HG02885 (cell line): Measurements from ENCODE around the gene PVALEF.

Experiments
- ATAC-seq: cut with Tn5 transposase; IDR thresholded peaks from one replicate; pipeline ENCODE4 v1.9.1; 2021; ENCODE audit warnings: mild to moderate bottlenecking; ENCODE audit not compliant: unreplicated experiment, poor library complexity

The PVALEF gene

DNA sequence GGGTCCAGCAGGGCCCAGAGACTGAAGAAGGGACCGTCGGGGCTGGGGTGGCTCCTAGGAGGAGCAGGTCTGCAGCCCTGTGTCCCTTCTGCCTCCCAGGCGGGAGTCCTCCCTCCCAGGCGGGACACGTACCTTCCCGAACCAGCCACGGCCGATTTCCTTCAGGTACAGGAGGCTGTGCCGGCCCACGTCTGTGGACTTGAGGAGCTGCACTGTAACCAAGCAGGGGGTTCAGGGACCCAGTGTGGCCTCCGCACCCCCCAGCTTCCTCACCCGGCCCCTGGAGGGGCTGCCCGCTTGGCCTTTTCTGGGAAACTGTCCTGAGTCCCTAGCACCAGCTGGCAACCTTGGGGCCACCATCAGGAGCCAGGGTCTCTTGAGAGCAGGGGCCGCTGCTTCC, 37.0 kb upstream of the PVALEF start:
- no peak for ATAC-seq

DNA sequence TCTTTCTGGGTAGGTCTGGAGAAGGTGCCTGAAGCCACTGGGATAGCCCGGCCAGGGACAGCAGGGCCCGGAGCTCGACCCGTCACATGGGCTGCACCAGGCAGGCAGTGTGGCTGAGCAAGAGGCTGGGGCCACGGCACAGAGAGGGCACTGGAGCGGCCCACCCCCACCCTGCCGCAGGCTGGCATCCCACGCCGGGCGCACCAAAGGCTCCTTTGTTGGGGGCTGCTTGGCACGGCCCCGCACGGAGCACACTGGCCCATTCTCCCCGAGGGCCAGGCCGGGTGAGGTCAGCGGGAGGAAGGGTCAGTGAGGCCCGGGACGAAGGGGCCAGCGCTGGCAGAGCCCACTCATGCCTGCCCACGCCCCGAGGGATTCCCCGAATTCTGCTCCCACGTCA, 36.5 kb upstream of the PVALEF start:
- no peak for ATAC-seq

DNA sequence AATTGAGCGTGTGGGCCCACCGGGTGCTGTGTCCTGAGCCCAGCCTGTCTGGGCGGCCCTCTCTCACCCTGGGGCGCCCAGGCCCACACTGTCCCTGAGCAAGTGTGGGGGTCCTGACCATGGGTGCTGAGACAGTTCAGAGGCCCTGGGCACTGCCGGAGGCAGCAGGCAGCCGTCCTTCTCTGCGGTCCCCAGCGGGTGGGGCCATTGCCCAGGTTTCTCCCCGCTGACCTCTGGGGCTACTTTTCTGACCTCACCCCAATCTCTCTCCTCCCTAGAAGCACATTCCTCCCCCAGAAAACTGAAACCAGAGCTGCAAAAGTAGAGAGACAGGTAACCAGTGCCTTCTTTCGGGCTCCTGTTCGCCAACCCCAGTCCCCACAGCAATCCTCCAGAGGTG, 36.0 kb upstream of the PVALEF start:
- no peak for ATAC-seq

DNA sequence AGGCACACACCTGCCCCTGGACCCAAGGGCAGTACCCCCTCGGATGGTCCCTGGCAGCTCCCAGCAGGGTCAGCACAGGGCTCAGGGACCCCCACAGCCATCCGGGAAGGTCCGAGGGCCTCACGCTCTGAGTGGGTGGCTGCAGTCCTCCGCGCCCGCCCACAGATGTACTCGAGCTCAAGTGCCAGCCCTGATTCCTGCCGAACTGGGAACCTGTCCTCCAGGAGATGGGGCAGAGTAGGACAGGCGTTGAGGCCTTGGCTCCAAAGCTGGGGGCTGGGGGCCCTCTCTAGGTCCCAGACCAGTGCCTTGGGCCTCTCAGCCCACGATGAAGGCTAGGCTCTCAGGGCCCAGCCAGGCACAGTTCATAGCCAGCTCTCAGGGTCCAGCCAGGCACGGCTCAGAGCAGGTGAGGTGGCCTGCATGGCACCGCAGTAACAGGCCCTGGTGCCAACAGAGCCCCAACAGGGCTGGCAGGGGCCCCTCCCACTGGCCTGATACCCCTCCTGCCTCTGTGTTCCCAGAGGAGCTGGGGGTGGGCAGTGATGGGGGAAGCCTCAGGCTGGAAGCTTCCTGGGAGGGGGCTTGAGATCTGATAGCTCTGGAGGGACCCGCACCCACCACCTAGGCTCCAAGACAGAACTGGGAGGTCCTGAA, 35.5 kb upstream of the PVALEF start:
- no peak for ATAC-seq

DNA sequence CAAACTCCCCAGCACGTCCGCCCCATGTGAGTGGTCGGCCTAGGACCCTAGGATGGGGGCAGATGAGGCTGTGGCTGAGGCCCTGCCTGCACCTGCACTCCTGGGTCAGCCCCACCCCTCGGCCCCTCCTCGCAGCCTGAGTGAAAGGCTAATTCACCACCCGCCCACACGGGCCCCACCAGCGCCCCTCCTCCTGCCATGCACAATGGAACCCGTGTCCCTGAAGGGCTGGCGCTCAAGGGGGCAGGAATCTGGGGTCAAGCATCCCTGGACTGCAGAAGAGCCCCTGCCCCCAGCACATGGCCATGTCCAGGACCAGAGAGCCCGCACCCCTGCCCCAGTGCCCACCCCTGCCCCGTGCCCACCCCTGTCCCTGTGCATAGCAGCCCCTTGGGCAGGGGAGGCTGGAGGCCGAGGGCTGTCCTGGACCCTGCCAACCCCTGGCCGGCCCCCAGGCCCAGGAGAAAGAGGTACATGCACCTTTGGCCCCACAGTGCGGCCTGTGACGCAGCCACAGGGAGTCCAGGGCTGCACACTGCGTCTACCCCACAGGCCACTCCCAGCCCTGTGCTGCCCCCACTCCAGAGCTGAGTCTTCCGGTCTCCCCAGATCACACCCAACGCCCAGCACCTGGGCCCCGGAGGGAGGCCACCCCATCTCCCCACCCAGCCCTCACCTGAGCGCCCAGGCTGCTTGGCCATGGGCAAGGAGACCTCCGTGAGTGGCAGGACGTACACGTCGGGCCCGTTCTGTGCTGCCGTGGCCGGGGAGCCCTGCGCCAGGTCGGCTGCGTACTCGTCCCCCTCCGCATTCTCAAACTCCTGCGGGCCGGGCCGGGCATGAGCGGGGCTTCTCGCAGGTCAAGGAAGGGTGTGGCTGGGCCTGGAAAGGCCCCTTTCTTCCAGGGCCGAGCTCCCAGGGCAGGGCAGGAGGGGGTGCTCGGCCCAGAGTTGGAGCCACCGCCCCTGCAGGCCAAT, 34.6 kb upstream of the PVALEF start:
- ATAC-seq: no peak

DNA sequence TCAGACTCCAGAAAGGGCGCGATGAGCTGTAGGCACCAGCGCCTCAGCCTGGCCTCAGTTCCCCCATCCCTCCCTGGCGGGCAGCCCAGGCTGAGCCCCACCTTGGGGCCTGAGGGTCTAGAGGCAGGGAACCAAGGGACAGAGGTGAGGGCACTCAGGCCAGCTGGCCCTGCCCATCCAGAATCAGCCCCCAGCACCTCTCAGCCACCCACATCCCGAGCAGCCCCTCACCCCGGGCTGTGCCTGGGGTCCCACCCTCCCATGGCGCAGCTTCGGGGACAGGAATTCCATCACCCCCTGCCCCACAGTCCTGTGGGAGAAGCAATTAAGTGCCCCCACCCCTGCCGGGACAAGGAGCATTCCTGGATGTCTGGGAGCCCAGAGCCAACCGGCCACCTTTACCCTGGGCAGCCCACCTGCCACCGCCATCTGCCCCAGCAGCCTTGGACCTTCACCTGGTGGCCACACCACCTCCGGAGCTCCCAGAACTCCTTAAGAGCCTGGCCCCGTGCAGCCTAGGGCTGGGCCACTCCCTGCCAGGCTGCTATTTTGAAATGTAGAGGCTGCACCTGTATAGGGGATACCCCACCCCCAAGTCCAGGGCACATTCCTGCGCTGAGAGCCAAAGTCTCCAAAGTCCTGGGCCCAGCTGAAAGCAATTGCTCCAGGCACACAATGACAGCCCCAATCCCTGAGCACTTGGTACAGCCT, 33.7 kb upstream of the PVALEF start:
- ATAC-seq: no peak

DNA sequence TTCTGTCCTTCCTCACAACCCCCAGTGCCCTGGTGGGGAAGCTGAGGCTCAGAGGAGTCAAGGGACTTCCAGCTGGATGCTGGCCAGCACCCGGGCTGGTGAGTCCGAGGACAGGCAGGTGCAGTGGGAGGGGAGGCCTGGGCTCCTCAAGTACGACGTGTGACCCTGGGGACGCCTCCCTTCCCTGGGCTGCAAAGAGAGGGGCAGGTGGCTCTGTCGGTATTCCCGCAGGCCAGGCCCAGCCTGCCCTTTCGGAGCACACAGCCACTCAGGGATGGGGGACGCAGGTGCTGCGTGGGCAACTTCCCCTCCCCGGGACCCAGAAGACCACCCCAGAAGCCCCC, 33.1 kb upstream of the PVALEF start:
- no peak for ATAC-seq

DNA sequence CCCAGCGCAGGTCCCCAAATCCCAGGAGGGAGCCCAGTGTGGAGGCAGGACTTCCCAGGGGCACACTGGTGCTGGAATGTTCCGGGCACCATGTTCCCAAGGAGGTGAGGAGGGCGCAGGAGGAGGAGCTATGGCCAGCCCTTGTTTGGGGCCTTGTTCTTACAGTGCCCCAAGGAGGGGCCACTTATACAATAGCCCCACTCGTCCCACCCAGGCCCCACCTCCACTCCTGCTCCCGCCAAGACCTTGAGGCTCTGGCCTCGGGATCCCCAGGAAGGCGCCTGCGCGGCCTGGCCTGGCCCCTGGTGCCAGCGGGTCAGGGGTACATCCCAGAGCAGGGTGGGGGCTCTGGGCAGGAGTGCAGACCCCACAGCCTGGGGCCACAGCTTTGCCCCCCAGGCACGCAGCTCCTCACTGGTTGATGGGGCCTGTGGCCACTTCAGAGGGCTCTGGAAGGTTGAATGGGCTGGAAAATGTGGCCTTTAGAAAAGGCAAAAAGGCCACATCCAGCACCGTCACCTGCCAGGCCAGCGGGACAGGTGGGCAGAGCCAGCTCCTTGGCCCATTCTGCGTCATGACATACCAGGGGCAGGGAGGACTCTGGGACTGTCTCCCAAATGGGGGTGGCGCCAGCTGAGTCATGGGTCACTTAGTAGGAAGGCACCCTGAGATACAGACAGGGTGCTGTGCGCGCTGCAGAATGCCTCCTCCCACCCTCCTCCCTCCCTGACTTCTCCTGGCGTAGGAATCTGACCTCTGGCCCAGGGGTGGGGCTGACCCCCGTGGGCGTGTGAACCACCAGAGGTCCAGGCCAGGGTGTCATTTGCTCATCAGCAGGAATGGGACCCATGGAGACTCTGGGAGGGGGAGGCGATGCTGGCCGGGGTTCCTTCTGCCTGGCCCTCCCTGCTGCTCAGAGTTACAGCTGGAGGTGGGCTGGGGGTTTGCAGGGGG, 32.3 kb upstream of the PVALEF start:
- no peak for ATAC-seq

DNA sequence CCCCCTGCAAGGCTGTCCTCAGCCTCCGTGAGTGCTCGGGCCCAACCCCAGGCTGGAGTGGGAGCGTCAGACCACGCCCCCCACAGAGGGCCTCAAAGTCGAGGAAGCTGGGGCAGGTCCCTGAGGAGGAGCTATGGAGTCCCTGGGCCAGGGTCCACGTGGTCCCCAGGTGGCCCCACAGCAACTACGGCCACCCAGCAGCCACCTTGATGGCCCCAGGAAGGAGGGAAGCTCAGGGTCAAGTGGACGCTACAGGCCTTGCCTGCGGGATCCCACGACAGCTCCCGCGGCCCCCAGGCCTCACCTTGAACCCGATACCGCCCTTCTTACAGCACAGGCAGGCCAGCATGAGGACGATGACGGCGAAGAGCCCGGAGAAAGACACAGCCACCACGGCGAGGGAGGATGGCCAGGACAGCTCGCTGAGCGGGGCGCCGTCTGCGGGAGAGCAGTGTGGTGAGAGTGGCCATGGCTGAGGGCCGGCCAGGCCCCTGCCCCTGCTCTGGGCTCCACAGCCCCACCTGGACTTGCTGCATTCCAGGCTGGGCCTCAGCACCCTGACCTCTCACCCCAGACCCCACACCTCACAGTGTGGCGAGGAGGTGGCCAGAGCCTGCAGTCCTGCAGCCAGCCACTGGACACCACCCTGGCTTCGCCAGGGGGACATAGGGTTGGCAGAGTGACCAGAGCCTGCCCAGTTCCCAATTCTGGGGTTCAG, 31.1 kb upstream of the PVALEF start:
- no peak for ATAC-seq

DNA sequence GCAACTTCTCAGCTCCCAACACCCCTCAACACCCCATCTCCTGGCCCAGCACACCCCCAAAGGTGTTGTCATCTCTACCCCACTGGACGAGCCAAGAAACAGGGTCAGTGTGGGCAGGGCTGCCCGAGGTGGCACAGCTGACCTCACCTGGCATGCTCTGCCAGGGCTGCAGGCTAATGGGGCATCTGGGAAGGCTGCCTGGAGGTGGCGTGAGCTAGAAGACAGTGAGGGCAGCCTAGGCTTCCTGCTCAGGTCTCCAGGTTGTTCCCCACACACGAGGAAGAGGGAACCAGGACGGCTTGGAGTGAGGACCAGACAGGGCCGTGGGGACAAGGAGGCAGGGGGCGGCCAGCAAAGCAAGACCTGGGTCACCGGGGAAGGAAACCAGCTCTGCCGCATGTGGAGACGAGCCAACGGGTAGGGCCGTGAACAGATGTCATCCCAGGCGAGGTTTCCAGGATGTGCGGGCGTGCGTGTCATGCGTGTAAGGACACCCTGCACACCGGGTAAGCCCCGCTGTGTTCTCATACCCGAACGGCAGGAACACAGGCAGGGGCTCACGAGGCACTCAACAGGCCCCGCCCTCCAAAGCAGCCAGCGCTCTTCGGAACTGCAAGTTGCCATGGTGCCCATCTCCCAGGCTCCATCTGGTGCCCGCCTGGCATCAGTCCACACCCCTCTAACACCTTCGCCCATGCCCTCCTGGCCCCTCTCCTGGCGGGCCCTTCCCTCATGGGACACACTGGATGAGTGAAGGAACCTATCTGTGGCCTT, 29.6 kb upstream of the PVALEF start:
- ATAC-seq: no peak

DNA sequence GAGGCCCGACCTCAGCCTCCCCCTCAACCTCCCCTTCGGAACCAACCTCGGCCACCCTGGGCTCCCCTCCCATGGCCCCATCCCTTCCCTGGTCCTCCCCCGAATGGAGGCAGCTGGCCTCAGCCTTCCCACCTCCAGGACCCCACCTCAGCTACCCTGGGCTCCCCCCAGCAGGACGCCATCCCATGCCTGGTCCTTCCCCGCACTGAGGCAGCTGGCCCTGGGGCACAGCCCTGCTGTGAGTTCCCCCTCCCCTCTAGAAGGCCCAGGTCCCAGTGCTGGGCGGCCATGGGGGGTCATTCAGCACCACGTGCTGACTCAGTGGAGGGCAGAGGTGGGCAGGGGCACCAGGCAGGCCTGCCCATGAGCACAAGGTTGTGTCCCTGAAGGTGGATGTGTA, 28.9 kb upstream of the PVALEF start:
- ATAC-seq: no peak

DNA sequence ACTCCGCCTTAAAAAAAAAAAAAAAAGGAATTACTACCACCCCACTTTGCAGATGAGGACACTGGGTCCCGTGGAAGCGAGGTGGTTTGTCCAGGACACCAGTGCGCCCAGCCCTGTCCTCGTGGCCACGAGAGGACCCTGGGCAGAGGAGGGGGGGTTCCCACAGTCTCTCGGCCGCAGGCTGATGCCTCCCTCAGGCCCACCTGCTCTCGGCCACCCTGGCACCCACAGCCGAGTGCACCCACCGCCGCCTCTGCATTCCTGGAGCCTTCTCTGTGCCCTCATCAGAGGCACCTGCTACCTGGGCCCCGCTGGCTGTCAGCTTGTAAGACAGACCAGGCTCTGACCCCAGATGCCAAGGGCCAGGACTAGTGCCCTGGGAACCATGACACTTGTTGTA, 28.1 kb upstream of the PVALEF start:
- ATAC-seq: no peak

DNA sequence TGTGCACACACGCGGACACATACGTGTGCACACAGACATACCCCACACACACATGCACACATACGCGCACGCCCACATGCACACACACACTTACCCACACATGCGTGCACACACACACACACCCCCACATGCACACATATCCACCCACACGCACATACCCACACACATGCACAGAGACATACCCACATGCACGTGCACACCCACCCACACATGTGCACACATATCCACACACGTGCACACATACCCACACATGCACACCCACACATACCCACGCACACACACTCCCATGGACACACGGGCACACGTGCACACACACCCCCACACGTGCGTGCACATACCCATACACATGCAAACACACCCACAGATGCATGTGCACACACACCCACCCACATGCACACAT, 27.2 kb upstream of the PVALEF start:
- ATAC-seq: no peak

DNA sequence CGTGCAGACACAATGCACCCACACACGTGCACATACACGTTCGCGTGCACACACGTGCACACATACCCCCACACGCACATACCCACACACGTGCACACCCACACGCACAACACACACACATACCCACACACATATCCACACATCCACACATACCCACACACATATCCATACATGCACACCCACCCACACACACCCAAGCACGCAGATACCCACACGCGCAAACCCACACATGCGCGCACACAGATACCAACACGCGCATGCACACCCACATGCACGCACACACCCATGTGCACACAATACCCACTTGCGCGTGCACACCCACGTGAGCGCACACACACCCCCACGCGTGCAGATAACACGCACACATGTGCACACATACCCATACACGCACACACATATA, 26.8 kb upstream of the PVALEF start:
- no peak for ATAC-seq

DNA sequence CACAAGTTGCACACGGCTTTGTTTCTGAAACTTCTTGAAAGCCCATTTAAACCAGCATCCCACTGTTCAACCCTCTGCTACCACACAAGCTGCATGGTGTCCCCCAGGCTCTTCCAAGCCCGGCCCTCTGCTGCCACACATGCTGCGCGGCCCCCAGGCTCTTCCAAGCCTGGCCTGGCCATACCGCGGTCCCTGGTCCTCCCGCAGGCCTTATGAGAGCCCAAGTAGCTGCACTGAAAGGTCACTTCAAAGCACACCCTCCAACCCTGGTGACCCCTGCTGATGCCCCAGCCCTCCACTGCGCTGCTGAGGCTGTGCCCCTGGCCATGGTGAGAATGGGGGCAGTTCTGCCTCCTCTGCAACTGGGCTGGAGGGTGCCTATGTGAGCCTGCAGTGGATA, 25.9 kb upstream of the PVALEF start:
- ATAC-seq: no peak

DNA sequence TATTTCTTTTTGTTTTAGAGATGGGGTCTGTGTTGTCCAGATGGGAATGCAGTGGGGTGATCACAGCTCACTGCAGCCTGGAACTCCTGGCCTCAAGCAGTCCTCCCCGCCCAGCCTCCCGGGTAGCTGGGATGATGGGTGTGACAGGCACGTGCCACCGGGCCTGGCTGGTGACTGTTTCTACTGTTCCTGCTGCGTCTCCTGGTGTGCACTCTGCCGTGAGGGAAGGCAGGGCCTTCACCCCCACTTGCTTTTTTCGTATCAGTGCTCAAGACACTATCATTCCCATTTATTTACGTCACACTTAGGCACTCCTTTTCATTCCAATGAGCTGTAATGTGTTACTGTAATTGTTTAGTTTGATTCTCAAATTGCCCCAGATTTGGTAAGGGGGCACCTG, 25.3 kb upstream of the PVALEF start:
- no peak for ATAC-seq

DNA sequence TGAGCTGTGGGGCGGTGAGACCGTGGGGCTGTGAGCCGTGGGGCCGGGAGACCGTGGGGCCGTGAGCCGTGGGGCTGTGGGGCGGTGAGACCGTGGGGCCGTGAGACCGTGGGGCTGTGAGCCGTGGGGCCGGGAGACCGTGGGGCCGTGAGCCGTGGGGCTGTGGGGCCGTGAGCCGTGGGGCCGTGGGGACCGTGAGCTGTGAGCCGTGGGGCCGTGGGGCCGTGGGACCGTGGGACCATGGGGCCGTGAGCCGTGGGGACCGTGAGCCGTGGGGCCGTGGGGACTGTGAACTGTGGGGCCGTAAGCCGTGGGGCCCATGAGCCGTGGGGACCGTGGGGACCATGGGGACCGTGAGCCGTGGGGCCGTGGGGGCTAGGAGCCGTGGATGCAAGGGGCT, 24.6 kb upstream of the PVALEF start:
- ATAC-seq: no peak

DNA sequence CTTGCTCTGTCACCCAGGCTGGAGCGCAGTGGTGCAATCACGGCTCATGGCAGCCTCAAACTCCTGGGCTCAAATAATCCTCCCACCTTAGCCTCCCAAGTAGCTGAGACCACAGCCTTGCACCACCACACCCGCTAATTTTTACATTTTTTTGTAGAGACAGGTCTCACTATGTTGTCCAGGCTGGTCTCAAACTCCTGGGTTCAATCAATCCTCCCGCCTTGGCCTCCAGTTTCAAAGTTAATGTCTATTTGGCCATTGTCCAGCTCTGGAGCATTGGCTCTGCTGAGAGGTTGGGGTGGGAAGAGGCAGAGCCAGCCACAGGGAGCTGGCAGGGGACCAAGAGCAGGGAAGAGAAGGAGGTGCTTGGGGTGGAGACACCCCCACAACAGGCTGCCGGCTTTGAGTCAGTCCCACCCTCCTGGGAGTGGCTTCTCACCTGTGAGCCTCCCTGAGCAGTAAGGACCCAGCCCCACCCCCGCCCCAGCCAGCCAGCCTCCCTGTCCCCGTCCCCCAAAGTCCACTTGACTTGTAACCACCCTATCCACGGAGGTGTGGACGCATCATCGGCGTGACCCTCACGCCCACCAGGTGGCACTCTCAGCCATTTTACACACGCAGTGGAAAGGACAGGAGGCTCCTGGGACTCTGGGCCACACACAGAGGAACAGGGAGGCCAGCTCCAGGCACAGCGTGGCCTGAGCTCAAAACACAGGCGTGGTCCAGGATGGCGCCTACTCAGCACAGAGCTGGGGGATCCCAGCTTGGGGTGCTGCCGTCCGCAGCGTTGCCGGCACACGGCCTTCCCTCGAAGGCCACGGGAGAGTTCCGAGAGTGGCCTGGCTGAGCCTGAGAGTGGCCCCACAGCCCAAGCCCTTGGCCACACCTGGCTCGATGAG, 22.8 kb upstream of the PVALEF start:
- ATAC-seq: no peak
